Measurements from ENCODE around the gene RP9. TPM values are rescaled to one million over a fixed set of nuclear protein-coding genes. Genes with fewer than 3 reads are reported as not detected.

RP9 gene
- total RNA-seq, 4 donors from 2014 or later, result 7.3 to 25.6 (median 13.7) TPM

DNA sequence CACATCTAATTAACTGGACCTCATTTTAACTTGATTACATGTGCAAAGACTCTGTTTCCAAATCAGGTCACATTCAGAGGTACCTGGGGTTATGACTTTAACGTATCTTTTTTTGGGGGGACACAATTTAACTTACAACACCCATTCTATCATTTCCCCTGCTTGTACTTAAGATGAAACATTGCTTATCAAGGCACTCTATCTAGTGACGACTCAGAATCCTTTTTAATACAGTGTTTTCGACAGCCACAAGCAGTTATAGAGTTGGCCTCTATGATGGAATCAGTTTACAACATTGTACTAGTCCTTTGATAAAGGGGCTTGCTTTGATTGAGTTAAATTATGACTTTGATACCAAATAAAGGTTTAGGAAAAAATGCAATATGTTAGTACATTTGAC, 42.9 kb upstream of the RP9 start:
- Histone ChIP-seq H3K27ac (no peak overlapping the region), H3K27me3 (no peaks in the 10 kb centered on the region), H3K36me3 (no peaks in the 10 kb centered on the region), H3K4me3 (no peak overlapping the region), H3K4me1 (no peaks in the 10 kb centered on the region), H3K9me3 (no peaks in the 10 kb centered on the region)
- DNase-seq, result no peak
- TF ChIP-seq POLR2A (IDR thresholded peaks at IDR 0.05), result no peak
- TF ChIP-seq, protein P1, sequence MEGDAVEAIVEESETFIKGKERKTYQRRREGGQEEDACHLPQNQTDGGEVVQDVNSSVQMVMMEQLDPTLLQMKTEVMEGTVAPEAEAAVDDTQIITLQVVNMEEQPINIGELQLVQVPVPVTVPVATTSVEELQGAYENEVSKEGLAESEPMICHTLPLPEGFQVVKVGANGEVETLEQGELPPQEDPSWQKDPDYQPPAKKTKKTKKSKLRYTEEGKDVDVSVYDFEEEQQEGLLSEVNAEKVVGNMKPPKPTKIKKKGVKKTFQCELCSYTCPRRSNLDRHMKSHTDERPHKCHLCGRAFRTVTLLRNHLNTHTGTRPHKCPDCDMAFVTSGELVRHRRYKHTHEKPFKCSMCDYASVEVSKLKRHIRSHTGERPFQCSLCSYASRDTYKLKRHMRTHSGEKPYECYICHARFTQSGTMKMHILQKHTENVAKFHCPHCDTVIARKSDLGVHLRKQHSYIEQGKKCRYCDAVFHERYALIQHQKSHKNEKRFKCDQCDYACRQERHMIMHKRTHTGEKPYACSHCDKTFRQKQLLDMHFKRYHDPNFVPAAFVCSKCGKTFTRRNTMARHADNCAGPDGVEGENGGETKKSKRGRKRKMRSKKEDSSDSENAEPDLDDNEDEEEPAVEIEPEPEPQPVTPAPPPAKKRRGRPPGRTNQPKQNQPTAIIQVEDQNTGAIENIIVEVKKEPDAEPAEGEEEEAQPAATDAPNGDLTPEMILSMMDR (IDR thresholded peaks at IDR 0.05), result no peak

DNA sequence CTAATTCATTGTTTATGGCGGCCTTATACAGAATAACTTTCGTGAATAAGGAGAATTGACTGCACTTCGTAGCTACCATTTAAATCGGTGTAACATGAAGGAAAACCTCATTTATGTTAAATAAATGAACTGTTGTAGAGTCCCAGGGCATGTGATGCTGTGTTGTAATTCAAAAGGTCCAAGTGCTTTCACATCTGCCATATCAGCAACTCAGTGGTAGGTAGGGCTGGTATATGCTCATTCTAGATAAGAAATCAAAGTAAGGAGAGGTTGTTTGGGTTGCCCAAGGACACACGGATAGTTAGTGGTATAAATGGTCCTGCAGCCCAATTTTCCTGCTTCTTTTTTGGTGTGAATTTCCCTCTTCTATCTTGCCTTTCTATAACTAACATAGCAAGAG, 36.0 kb upstream of the RP9 start:
- DNase-seq, result no peak
- no peak for TF ChIP-seq POLR2A (IDR thresholded peaks at IDR 0.05)
- TF ChIP-seq, protein P1 (IDR thresholded peaks at IDR 0.05), result no peak
- H3K27me3 ChIP-seq, result no peaks in the 10 kb centered on the region

DNA sequence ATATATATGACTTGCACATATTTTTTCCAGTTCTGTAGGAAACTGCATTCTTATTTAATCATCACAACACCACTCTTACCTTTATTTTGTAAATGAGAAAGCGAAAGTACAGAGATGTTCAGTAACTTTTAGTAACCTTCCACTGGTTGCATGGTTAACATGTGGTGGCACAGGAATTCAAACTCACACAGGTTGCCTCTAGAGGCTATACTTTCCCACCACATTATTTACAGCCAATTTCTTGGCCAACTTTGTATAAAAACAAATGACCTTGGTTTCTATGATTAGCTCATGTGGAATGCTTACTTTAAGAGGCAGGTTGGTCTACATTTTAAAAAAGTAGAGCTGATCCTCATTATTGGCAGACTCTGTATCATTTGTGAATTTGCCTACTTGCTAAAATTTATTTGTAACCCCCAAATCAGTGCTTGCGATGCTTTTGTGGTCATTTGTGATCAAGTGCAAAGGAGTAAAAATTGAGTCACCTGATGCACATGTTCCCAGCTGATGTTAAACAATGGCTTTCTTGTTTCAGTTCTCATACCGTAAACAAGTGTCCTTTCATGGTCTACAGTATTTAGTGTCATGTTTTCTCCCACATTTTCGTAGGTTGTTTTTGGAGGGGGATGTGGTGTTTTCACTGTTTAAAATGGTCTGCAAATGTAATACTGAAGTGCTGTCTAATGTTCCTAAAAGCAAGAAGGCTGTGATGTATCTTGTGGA, 35.0 kb upstream of the RP9 start:
- TF ChIP-seq POLR2A (IDR thresholded peaks at IDR 0.05), result no peak
- TF ChIP-seq, protein P1 (IDR thresholded peaks at IDR 0.05), result no peak
- Histone ChIP-seq H3K27ac (no peak overlapping the region), H3K4me3 (no peak overlapping the region), H3K36me3 (no peaks in the 10 kb centered on the region), H3K27me3 (no peaks in the 10 kb centered on the region), H3K4me1 (no peaks in the 10 kb centered on the region), H3K9me3 (no peaks in the 10 kb centered on the region)
- DNase-seq, result no peak

More for the DNA sequence above, 36.0 kb upstream of the RP9 start:
- Histone ChIP-seq H3K9me3 (no peaks in the 10 kb centered on the region), H3K36me3 (no peaks in the 10 kb centered on the region), H3K4me1 (no peaks in the 10 kb centered on the region), H3K27ac (no peak overlapping the region), H3K4me3 (no peak overlapping the region)

DNA sequence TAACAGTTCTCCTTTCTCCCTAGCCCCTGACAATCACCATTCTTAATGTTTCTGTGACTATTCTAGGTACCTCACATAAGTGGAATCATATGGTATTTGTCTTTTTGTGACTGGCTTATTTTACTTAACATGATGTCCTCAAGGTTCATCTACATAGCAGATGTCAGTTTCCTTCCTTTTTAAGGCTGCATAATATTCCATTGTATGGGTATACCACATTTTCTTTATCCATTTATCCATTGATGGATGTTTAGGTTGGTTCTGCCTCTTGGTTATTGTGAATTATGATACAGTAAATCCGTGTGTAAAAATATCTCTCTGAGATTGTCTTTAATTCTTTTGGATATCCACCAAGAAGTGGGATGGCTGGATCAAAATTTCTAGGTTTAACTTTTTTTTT, 33.4 kb upstream of the RP9 start:
- Histone ChIP-seq H3K4me3 (no peak overlapping the region), H3K27me3 (no peaks in the 10 kb centered on the region), H3K27ac (no peak overlapping the region), H3K9me3 (no peaks in the 10 kb centered on the region), H3K36me3 (no peaks in the 10 kb centered on the region), H3K4me1 (no peaks in the 10 kb centered on the region)
- TF ChIP-seq POLR2A (IDR thresholded peaks at IDR 0.05), result no peak
- TF ChIP-seq, protein P1 (IDR thresholded peaks at IDR 0.05), result no peak
- DNase-seq, result no peak

DNA sequence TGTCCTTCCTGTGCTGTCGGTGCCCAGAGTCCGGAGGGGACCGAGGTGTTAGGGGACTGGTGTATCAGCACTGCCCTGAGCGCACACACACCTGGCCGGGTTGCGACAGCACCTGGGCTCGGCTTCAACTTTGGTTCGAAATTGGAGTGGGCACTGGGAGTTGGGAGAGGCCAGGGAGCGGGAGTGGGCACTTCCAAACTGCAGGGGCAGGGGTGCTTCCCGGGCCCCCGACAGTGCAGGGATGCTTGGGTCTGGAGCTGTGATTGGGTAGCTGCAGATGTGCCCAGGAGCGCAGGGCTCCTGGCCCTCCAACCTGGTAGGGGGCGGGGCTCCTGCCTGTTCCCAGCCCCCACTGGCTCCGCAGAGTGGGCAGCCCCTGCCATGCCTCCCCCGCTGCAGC, 27.9 kb upstream of the RP9 start:
- Histone ChIP-seq H3K4me3 (no peak overlapping the region), H3K27me3 (no peaks in the 10 kb centered on the region), H3K4me1 (no peaks in the 10 kb centered on the region), H3K36me3 (no peaks in the 10 kb centered on the region), H3K27ac (no peak overlapping the region), H3K9me3 (no peaks in the 10 kb centered on the region)
- no peak for TF ChIP-seq POLR2A (IDR thresholded peaks at IDR 0.05)
- TF ChIP-seq, protein P1 (IDR thresholded peaks at IDR 0.05), result no peak
- no peak for DNase-seq

Data from Peyer's patch (tissue), 4 donors.